Epithelial cell of esophagus (primary cell): ENCODE results near the gene NFE2L1.

ENCODE experiments used
- DNase-seq: peaks from one replicate; pipeline ENCODE4 v3.0.0; 2010; ENCODE audit warnings: low read depth
- H3K4me3 ChIP-seq: 2 replicates; pipeline ENCODE4 v1.5.1; 2011; ENCODE audit warnings: mild to moderate bottlenecking, low read length, control low read depth
- TF ChIP-seq, protein P1 (sequence below): IDR thresholded peaks from 2 replicates; pipeline ENCODE4 v1.5.1; 2011; ENCODE audit warnings: low read depth, mild to moderate bottlenecking, low read length, control low read depth, inconsistent platforms; ENCODE audit not compliant: insufficient read depth; ENCODE audit errors: missing control alignments

NFE2L1 gene

GRCh38 chr17:48048384-48049126 lies 396 bp downstream of the NFE2L1 start:
- H3K4me3 ChIP-seq: peak overlapping the region; percentile 88
- TF ChIP-seq, protein P1, sequence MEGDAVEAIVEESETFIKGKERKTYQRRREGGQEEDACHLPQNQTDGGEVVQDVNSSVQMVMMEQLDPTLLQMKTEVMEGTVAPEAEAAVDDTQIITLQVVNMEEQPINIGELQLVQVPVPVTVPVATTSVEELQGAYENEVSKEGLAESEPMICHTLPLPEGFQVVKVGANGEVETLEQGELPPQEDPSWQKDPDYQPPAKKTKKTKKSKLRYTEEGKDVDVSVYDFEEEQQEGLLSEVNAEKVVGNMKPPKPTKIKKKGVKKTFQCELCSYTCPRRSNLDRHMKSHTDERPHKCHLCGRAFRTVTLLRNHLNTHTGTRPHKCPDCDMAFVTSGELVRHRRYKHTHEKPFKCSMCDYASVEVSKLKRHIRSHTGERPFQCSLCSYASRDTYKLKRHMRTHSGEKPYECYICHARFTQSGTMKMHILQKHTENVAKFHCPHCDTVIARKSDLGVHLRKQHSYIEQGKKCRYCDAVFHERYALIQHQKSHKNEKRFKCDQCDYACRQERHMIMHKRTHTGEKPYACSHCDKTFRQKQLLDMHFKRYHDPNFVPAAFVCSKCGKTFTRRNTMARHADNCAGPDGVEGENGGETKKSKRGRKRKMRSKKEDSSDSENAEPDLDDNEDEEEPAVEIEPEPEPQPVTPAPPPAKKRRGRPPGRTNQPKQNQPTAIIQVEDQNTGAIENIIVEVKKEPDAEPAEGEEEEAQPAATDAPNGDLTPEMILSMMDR: no peak
- peak; percentile 76 for DNase-seq

- H3K4me3 ChIP-seq: no peak overlapping the region
- TF ChIP-seq, protein P1: no peak
Measured at GRCh38 chr17:48051283-48051682, 3.1 kb downstream of the NFE2L1 start.

DNA sequence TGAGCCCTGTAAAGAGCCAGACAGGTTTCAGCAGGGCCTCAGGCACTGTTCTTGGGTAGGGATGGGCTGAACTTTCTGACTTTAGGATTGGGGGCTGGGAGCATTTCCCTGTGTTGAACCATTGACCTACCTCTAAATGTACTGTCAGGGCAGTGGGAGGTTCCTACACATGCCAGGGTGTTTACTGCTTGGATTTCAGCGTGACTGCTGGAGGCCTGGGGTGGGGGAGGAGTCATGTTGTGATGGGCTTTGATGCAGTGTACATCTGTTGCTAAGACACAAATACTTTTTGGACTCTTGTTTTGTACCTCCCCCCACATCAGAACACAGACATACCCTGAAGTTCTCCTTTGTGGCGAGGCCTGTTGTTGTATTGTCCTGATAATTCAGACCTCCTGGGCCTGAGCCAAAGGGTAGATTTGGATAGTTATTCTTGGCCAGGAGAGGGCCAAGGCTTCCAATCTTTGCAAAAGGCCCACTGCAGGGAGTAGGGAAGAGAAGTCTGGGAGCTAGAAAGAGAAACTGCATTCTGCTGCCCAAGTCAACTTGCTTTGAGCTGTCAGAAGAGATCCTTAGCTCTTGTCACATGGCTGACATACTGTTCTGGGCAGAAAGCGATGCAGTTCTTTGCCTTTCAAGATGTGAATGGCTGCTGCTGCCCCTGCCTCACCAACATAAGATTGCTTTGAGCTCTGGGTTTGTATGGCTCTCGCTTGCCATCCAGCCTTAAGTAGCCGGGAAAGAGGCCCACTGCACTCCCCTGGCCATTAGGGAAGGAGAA lies 3.7 kb downstream of the NFE2L1 start:
- TF ChIP-seq, protein P1: no peak
- H3K4me3 ChIP-seq: no peak overlapping the region
- DNase-seq: peak; percentile 60

More at GRCh38 chr17:48051283-48051682, 3.1 kb downstream of the NFE2L1 start:
- no peak for DNase-seq

DNA sequence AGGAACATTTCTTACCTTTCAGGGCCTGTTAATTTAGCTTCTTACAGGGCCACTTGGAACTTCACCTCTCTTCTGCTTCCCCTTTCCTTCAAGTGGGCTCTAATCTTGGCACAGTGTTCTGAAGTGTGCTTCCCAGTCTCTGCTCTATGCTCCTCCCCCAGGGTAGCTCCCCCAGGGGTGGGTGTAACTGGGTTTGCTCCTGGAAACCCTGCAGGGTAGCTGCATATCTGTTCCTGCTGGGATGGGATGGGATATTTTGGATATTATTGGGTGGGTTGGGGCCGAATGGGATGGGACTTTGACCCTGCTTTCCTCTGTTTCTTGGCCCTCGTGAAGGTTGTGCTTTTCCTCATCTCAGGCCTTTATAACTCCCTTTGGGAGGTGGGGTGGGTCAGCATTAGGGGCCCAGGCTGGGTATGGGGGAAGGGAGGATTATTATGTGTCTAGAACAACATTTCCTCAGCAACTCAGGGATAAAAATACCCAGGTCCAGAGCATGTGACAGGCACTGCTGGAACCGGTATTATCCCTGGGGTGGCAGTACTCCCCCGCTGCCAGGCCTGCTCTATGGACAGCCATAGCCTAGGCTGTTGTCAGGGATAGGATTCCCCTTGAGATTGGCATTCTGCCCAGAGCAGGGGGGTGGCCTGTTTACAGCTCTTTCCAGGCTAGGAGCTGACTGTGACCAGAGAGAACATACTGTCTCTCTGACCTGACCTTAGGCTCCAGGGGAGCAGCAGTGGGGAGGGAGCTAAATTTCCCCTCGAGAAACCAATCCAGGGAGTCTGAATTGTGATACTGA lies 5.0 kb downstream of the NFE2L1 start:
- H3K4me3 ChIP-seq: no peak overlapping the region
- no peak for DNase-seq
- TF ChIP-seq, protein P1: no peak

- no peak for DNase-seq
- TF ChIP-seq, protein P1: no peak
- H3K4me3 ChIP-seq: no peak overlapping the region
Measured at GRCh38 chr17:48053758-48054237, 5.6 kb downstream of the NFE2L1 start.

DNA sequence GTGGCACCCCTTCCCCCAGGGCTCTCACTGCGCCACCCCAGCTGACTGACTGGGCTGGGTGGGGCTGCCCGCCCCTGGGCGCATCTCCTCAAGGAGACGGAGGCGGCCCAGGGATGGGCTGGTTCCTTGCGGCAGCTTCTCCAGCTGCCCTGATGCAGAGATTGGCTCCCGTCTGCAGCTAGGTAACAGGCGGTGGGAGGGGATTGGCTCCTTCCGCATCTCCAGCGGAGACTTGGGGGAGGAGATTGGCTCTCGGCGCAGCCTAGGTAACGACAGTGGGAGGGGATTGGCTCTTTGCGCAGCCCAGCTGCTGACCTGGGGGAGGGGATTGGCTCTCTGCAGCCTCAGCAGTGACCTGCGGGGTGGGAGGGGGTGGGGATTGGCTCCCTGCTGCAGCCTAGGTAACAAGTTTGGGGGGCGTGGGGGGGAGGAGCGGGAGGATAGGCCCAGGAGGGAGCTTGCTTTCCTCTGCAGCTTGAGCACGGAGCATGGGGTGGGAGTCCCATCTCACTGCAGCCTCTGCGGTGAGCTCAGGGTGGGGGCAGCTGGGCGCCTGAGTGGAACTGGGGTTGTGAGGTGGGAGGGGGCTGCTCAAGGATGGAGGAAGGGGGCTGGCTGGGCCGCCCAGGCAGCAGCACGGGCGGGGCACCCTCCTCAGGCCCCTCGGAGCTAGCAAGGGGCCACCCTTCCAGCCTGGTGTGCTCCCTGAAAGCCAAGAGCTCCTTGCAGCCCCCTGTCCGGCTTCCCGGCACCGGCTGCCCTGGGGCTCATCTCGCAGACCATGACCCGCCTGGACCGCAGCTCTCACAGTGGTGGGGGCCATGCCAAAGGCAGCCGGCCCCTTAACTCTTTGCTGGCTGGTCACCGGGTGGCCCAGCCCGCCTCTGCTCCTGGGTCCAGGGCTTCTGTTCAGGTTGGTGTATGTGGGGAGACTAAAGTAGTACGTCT lies 6.4 kb downstream of the NFE2L1 start:
- TF ChIP-seq, protein P1: no peak
- peak; percentile 98 for DNase-seq
- peak overlapping the region; percentile 27 for H3K4me3 ChIP-seq
